GM23338 (cell line): ENCODE measurements around the gene ZNF638. TPM values are rescaled to one million over a fixed set of nuclear protein-coding genes. Genes with fewer than 3 reads are reported as not detected.

Experiments
- ATAC-seq: fragments of 200-7000 bp; cut with Tn5 transposase; 3 replicates; pipeline ENCODE4 v1.9.1; 2020
- DNase-seq: peaks from one replicate; pipeline ENCODE4 v3.0.0-alpha.2; 2015; ENCODE audit warnings: low spot score
- H2AFZ ChIP-seq: fragments of 200-600 bp; sonication (generic); 2 replicates; pipeline ENCODE4 v1.8.0; 2016; ENCODE audit warnings: antibody characterized with exemption, mild to moderate bottlenecking, moderate library complexity
- H3F3A ChIP-seq: fragments of 200-600 bp; sonication (generic); replicated peaks from 2 replicates; pipeline ENCODE4 v1.8.0; 2017; ENCODE audit warnings: antibody characterized with exemption, mixed run types, low read depth
- H3K27ac ChIP-seq: fragments of 200-600 bp; sonication (generic); 2 replicates; pipeline ENCODE4 v1.6.1; 2016; ENCODE audit warnings: low read depth
- H3K27me3 ChIP-seq: fragments of 200-600 bp; sonication (generic); 2 replicates; pipeline ENCODE4 v1.8.0; 2016; ENCODE audit warnings: mild to moderate bottlenecking, mixed run types, moderate library complexity; ENCODE audit not compliant: insufficient read depth
- H3K36me3 ChIP-seq: fragments of 200-600 bp; sonication (generic); 2 replicates; pipeline ENCODE4 v1.8.0; 2016; ENCODE audit warnings: mild to moderate bottlenecking; ENCODE audit not compliant: insufficient read depth
- H3K4me1 ChIP-seq: fragments of 200-600 bp; sonication (generic); 2 replicates; pipeline ENCODE4 v1.8.0; 2016; ENCODE audit warnings: mild to moderate bottlenecking, moderate library complexity; ENCODE audit not compliant: insufficient read depth
- H3K4me2 ChIP-seq: fragments of 200-600 bp; sonication (generic); 2 replicates; pipeline ENCODE4 v1.7.1; 2017; ENCODE audit warnings: mixed run types
- H3K4me3 ChIP-seq: fragments of 200-600 bp; sonication (generic); 2 replicates; pipeline ENCODE4 v1.6.1; 2016; ENCODE audit warnings: mixed run types
- H3K79me2 ChIP-seq: fragments of 200-600 bp; sonication (generic); replicated peaks from 2 replicates; pipeline ENCODE4 v1.8.0; 2017; ENCODE audit warnings: mild to moderate bottlenecking; ENCODE audit not compliant: insufficient read depth
- H3K9me2 ChIP-seq: fragments of 200-600 bp; sonication (generic); 2 replicates; pipeline ENCODE4 v1.8.0; 2017; ENCODE audit not compliant: insufficient read depth
- H4K20me1 ChIP-seq: fragments of 200-600 bp; sonication (generic); replicated peaks from 2 replicates; pipeline ENCODE4 v1.8.0; 2017; ENCODE audit warnings: mild to moderate bottlenecking; ENCODE audit not compliant: insufficient read depth
- H3K27ac Mint-ChIP-seq: 2 replicates; pipeline ENCODE4 v1.8.0; 2020; ENCODE audit warnings: inconsistent platforms, mild to moderate bottlenecking, moderate library complexity, mixed read lengths
- H3K27me3 Mint-ChIP-seq: 3 replicates; pipeline ENCODE4 v1.8.0; 2022; ENCODE audit warnings: low read depth, mild to moderate bottlenecking, moderate library complexity, mixed read lengths, inconsistent platforms; ENCODE audit not compliant: insufficient read depth, poor library complexity
- H3K36me3 Mint-ChIP-seq: 3 replicates; pipeline ENCODE4 v1.8.0; 2021; ENCODE audit warnings: low read depth, mild to moderate bottlenecking, inconsistent platforms, moderate library complexity, mixed read lengths
- H3K4me1 Mint-ChIP-seq: 3 replicates; pipeline ENCODE4 v1.8.0; 2020; ENCODE audit warnings: mild to moderate bottlenecking, inconsistent platforms, mixed read lengths
- H3K4me3 Mint-ChIP-seq: 3 replicates; pipeline ENCODE4 v1.8.0; 2021; ENCODE audit warnings: moderate library complexity, mild to moderate bottlenecking, inconsistent platforms, mixed read lengths
- H3K9me3 Mint-ChIP-seq: 3 replicates; pipeline ENCODE4 v1.8.0; 2020; ENCODE audit warnings: moderate library complexity, mild to moderate bottlenecking, inconsistent platforms, mixed read lengths
- CREB1 ChIP-seq: fragments of 250-450 bp; sonication (Bioruptor Pico); IDR thresholded peaks from 2 replicates; pipeline ENCODE4 v1.5.0; 2020; ENCODE audit warnings: low read depth, mild to moderate bottlenecking, moderate library complexity
- EZH2phosphoT487 ChIP-seq: fragments of 200-600 bp; sonication (generic); IDR thresholded peaks from one replicate; pipeline ENCODE4 v1.8.1; 2018; ENCODE audit warnings: antibody characterized with exemption; ENCODE audit not compliant: unreplicated experiment
- JUNB ChIP-seq: IDR thresholded peaks from one replicate; pipeline ENCODE4 v1.6.1; 2016; ENCODE audit warnings: antibody characterized with exemption; ENCODE audit not compliant: unreplicated experiment
- NANOG ChIP-seq: IDR thresholded peaks from 2 replicates; pipeline ENCODE4 v1.6.1; 2016; ENCODE audit warnings: antibody characterized with exemption, borderline replicate concordance
- POLR2AphosphoS5 ChIP-seq: IDR thresholded peaks from 2 replicates; pipeline ENCODE4 v1.6.1; 2016; ENCODE audit warnings: antibody characterized with exemption, low read depth
- ZNF114 ChIP-seq: fragments of 250-450 bp; sonication (Bioruptor Pico); IDR thresholded peaks from 2 replicates; pipeline ENCODE4 v1.5.0; 2020; ENCODE audit warnings: mild to moderate bottlenecking, moderate library complexity
- ZNF331 ChIP-seq: fragments of 250-450 bp; sonication (Bioruptor Pico); IDR thresholded peaks from 2 replicates; pipeline ENCODE4 v1.5.0; 2020; ENCODE audit warnings: low read depth, mild to moderate bottlenecking, moderate library complexity
- polyA plus RNA-seq: library from polyadenylated mRNA; unstranded; fragments of >200 nt; fragmentation: Nextera tagmentation; extraction: Ambion mirVana; gene quantifications from 2 replicates; pipeline ENCODE4 v1.2.1, GENCODE V29; 2016
- total RNA-seq: library from RNA; depleted of rRNA; stranded (reverse); fragments of >200 nt; shearing (Covaris generic); gene quantifications from 2 replicates; pipeline ENCODE4 v1.2.3, GENCODE V29; 2014
- TF ChIP-seq, protein P1 (sequence below), 2 experiments: fragments of 200-600 bp in 1 of 2; sonication (generic) in 1 of 2; conservative IDR thresholded peaks; 2 replicates each; pipeline versions ENCODE4 v1.5.1 to v1.6.1; 2016 to 2017; ENCODE audit warnings: antibody characterized with exemption in 2 of 2, low read depth in 2 of 2, mild to moderate bottlenecking in 2 of 2, moderate library complexity in 1 of 2

Gene ZNF638
- total and polyA plus RNA-seq, 2 experiments from 2014 or later = 185 to 190 TPM

DNA sequence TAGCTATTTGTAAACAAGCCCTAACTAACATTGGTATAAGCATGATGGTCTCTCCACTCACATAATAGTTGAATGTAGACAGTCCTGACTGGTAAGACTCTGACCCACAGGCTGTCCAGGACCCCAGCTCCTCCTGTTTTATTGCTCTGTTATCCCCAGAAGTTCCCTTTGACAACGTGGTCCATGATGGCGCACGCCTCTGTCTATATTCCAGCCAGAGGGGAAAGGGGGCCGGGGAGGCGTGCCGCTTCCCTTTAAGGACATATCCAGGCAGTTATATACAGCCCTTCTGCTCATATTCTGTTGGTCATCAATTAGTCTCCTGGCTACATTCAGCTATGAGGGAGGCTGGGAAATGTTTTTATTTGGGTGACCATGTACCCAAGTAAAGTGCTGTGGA, 128.5 kb downstream of the ZNF638 start:
- H3F3A ChIP-seq = peaks cover 4% of the 10 kb centered on the region; the same call in 1 of the 2 replicates
- H3K9me2 ChIP-seq = no peaks in the 10 kb centered on the region; the same call in 1 of the 2 replicates
- H3K4me1 ChIP-seq = peaks cover 30% of the 10 kb centered on the region
- peaks cover 46% of the 10 kb centered on the region for H3K4me1 Mint-ChIP-seq
- 0 out of 2 replicates have a peak, but pooled peaks cover 4% of the 10 kb centered on the region for H3K79me2 ChIP-seq
- H3K4me3 ChIP-seq = no peak overlapping the region
- no peak for DNase-seq
- no peak overlapping the region for H3K27ac ChIP-seq
- ATAC-seq = no peak
- H3K36me3 ChIP-seq = no peaks in the 10 kb centered on the region; the same call in 1 of the 2 replicates
- TF ChIP-seq ZNF331 = no peak
- no peak for TF ChIP-seq EZH2phosphoT487
- H3K27ac Mint-ChIP-seq = no peak overlapping the region
- peaks cover 24% of the 10 kb centered on the region for H3K27me3 ChIP-seq
- H3K36me3 Mint-ChIP-seq = peaks cover 15% of the 10 kb centered on the region
- peaks cover 12% of the 10 kb centered on the region; the same call in 2 of the 3 replicates for H3K9me3 Mint-ChIP-seq
- H3K4me2 ChIP-seq = no peak overlapping the region
- no peaks in the 10 kb centered on the region; the same call in 1 of the 2 replicates for H4K20me1 ChIP-seq
- H2AFZ ChIP-seq = no peak overlapping the region
- H3K27me3 Mint-ChIP-seq = peaks cover 32% of the 10 kb centered on the region
- H3K4me3 Mint-ChIP-seq = no peak overlapping the region

DNA sequence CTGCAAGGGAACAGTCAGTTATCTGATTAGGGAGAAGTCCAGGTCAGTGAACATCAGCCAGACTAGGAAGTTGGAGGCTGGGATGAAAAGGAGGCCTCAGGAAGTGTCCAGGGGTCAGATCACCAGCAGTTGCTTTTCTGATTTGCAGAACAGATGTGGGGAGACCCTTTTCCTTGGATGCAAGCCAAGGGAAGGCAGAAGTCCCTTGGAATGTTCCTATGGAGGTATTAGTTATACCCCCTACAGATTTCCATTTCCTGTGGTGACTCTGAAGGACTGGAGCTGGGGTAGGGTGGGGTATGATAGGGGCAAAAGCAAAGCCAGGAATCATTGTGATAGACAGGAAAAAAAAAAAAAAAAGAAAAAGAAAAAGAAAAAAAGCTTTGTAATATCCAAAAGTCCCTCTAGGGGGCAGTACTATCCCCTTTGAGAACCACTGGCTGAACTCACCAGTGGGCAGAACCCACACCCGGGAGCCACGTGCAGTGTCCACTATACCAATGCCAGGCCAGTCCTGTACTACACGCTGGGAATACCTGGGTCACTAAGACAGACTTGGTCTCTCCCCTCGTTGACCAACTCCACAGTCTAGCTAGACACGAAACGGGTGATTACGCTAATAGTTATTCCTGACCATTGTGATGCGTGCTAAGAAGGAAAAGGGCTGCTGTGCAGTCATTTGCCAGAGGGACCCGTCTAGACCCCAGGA, 129.2 kb downstream of the ZNF638 start:
- peaks cover 2% of the 10 kb centered on the region; the same call in 1 of the 2 replicates for H3F3A ChIP-seq
- H3K27me3 ChIP-seq = peaks cover 31% of the 10 kb centered on the region
- H3K27ac ChIP-seq = no peak overlapping the region

DNA sequence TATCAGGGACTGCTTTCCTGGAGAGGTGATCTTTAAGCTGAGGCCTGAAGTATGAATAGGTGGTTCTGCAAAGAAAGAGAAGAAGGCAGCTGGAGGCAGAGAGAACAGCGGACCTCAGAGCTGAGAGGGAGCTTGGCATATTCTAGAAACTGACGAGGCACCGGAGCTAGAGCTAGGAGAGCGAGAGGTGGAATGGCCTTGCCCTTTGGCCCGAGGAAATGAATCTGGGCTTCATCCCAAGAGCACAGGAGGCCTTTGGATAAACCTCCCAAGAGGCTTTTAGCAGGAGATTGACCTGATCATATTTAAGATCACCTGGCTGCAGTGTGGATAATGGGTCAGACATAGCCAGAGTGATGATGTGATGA, 129.7 kb downstream of the ZNF638 start:
- Histone ChIP-seq H4K20me1 (no peaks in the 10 kb centered on the region; the same call in 1 of the 2 replicates), H3K4me3 (no peak overlapping the region), H3K9me2 (no peaks in the 10 kb centered on the region; the same call in 1 of the 2 replicates), H3K4me1 (peaks cover 28% of the 10 kb centered on the region), H3F3A (peaks cover 2% of the 10 kb centered on the region; the same call in 1 of the 2 replicates), H3K36me3 (no peaks in the 10 kb centered on the region; the same call in 1 of the 2 replicates), H3K79me2 (0 out of 2 replicates have a peak, but pooled peaks cover 4% of the 10 kb centered on the region), H2AFZ (no peak overlapping the region), H3K4me2 (peak overlapping the region; percentile 61), H3K27me3 (peaks cover 36% of the 10 kb centered on the region), H3K27ac (no peak overlapping the region)
- peaks cover 12% of the 10 kb centered on the region; the same call in 2 of the 3 replicates for H3K9me3 Mint-ChIP-seq
- peaks cover 15% of the 10 kb centered on the region for H3K36me3 Mint-ChIP-seq
- no peak for DNase-seq
- TF ChIP-seq ZNF114 (no peak), CREB1 (CRISPR knock-in tag) (no peak), POLR2AphosphoS5 (no peak), NANOG (no peak), JUNB (no peak)
- TF ChIP-seq, protein P1, sequence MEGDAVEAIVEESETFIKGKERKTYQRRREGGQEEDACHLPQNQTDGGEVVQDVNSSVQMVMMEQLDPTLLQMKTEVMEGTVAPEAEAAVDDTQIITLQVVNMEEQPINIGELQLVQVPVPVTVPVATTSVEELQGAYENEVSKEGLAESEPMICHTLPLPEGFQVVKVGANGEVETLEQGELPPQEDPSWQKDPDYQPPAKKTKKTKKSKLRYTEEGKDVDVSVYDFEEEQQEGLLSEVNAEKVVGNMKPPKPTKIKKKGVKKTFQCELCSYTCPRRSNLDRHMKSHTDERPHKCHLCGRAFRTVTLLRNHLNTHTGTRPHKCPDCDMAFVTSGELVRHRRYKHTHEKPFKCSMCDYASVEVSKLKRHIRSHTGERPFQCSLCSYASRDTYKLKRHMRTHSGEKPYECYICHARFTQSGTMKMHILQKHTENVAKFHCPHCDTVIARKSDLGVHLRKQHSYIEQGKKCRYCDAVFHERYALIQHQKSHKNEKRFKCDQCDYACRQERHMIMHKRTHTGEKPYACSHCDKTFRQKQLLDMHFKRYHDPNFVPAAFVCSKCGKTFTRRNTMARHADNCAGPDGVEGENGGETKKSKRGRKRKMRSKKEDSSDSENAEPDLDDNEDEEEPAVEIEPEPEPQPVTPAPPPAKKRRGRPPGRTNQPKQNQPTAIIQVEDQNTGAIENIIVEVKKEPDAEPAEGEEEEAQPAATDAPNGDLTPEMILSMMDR (conservative IDR thresholded peaks at IDR 0.05; ENCODE audit: low read depth in 2 of 2) = no peak
- ATAC-seq = no peak
- H3K4me3 Mint-ChIP-seq = no peak overlapping the region
- peaks cover 34% of the 10 kb centered on the region for H3K4me1 Mint-ChIP-seq
- no peak overlapping the region for H3K27ac Mint-ChIP-seq
- H3K27me3 Mint-ChIP-seq = peaks cover 25% of the 10 kb centered on the region

More for the DNA sequence above, 129.2 kb downstream of the ZNF638 start:
- H3K4me3 ChIP-seq = no peak overlapping the region
- H3K79me2 ChIP-seq = 0 out of 2 replicates have a peak, but pooled peaks cover 4% of the 10 kb centered on the region
- DNase-seq (peak; percentile 54), ATAC-seq (peak; percentile 20)
- H3K27ac Mint-ChIP-seq = no peak overlapping the region
- H3K9me2 ChIP-seq = no peaks in the 10 kb centered on the region; the same call in 1 of the 2 replicates
- no peaks in the 10 kb centered on the region; the same call in 1 of the 2 replicates for H4K20me1 ChIP-seq
- no peak for TF ChIP-seq ZNF114
- TF ChIP-seq, protein P1 (conservative IDR thresholded peaks at IDR 0.05; ENCODE audit: low read depth in 2 of 2) = peak; percentile 62 to 96
- H3K36me3 ChIP-seq = no peaks in the 10 kb centered on the region; the same call in 1 of the 2 replicates
- H3K9me3 Mint-ChIP-seq = peaks cover 12% of the 10 kb centered on the region; the same call in 2 of the 3 replicates
- no peak overlapping the region for H2AFZ ChIP-seq
- no peak overlapping the region for H3K4me3 Mint-ChIP-seq
- peaks cover 15% of the 10 kb centered on the region for H3K36me3 Mint-ChIP-seq
- H3K4me1 ChIP-seq = peaks cover 30% of the 10 kb centered on the region
- H3K27me3 Mint-ChIP-seq = peaks cover 29% of the 10 kb centered on the region
- peaks cover 40% of the 10 kb centered on the region for H3K4me1 Mint-ChIP-seq
- H3K4me2 ChIP-seq = peak overlapping the region; percentile 61
